ENCODE measurements around the gene MEA1.

Gene MEA1

GRCh38 chr6:42969431-42969830 is 44.3 kb downstream of the MEA1 start:
- DNase-seq, result no peak

GRCh38 chr6:42968783-42969182 is 45.0 kb downstream of the MEA1 start:
- no peak for DNase-seq

- no peak for DNase-seq
These were observed 45.5 kb downstream of the MEA1 start for GRCh38 chr6:42968126-42968701.

DNA sequence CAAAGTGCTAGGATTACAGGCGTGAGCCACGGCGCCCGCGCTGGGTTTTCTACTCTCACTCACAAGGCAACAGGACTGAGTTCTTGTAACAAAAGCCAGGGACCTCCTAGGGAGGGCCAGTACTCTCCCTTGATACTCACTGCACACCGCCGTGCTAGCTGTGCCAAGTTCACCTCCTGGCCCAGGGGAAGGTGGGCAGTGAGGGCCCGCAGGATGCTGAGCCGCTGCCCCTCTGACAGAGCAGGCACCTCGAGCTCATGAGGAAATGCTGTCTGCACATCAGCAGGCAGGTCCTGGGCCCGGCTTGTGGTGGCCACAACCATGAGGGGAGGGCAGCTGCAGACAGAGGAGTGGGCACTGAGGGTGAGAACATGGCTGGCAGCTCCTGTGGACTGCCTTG is 46.5 kb downstream of the MEA1 start:
- DNase-seq, result no peak

- no peak for DNase-seq
These were observed 47.2 kb downstream of the MEA1 start for GRCh38 chr6:42966571-42966970.

DNA sequence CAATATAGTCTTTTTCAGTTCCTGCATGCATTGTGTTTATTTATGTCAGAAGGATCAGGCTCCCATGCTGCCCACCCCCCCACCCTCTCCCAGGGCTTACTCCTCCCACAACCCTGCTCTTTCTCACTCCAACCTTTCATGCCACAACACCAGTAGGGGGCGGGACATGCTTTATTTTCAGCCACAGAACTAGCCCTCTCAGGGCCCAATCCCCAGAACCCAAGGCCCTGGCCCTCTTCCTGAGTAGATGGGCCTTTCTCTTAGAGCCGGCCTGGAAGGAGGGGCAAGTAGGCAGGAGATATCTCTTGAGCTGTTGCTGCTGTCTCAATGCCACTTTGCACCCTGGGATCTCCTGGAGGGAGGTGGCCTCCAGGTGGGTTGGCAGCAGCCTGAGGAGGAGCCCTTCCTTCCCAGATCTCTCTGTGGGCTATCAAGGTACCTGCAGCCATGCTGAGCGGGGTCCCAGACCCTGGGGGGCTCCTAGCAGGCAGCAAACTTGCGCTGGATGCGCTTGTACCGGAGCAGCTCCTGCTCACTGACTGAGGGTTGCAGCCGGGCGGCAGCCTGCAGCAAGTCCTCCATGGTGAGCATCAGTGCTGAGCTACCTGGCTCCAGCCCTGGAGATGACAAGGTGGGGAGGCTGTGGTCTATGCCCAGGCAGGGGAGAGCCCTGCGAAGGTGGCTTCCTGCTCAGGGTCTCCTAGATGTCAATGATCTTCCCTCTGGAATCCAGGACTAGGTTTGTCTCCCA is 49.7 kb downstream of the MEA1 start:
- DNase-seq, result no peak

DNA sequence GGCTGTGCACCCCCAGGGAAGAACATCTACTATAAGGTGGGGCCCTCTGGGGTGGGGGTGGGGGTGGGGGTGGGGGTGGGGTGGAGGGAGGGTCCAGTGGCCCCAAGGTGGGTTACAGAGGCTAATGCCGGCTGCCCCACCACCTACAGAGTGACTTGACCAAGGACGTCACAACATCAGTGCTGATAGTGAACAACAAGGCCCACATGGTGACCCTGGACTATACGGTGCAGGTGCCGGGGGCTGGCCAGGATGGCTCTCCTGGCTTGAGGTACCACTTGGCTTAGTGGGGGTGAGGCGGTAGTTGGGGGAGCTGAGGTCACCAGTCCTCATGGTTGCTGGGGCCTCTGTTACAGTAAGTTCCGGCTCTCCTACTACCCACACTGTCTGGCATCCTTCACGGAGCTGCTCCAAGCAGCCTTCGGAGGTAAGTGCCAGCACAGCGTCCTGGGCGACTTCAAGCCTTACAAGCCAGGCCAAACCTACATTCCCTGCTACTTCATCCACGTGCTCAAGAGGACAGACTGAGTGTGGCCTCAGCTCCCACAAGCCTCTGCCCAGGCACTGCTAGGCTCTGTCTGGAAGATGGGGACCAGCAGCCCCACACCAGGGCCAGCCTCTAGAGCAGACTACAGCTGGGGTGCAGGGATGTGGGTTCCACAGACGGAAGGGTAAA is 50.4 kb downstream of the MEA1 start:
- DNase-seq, result no peak

GRCh38 chr6:42962502-42963178 is 51.1 kb downstream of the MEA1 start:
- DNase-seq, result no peak

DNA sequence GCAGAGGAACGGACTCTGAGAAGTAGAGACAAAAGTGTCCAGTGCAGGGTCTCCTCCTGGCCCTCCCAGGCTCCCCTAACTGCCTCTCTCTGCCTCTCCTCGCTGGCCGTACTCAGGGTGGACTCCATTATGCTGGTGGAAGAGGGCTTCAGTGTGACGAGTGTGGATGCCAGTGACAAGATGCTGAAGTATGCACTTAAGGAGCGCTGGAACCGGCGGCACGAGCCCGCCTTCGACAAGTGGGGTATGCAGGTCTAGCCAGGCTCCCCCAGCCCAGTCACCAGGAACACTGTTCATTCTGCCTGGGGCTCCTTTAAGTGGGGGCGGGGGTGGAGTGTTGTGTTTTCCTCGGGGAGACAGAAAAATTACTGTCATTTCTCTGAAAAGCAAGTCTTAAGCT is 51.6 kb downstream of the MEA1 start:
- no peak for DNase-seq
